ENCODE results near the gene TSPAN16.

TSPAN16 gene

DNA sequence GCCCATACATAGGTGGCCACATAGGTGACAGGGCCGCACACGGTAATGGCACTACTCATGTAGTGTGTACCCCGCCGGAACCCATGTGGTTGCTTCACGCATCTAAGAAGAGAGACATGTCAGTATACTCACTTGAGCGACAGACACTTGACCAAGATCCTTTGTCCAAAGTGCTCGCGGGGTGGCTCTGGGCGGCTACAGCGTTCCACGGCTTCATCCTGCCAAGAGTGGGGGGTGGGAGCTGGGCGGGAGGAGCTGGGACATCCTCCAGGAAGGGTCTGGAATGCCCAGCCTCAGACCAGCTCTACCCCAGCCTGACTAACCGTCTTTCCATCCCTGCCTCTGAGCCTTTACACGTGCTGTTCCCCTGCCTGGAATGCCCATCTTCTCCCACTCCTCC, 48.0 kb upstream of the TSPAN16 start:
- Histone ChIP-seq H3K4me1 (ENCODE audit: control insufficient read depth, insufficient read depth, low read length) (no peaks in the 10 kb centered on the region), H3K9me3 (ENCODE audit: control insufficient read depth, insufficient read depth, low read depth, low read length) (no peaks in the 10 kb centered on the region), H3K27ac (ENCODE audit: extremely low read depth, low read depth, low read length) (no peak overlapping the region), H3K4me3 (ENCODE audit: low read depth, low read length) (no peak overlapping the region), H3K36me3 (ENCODE audit: control insufficient read depth in 2 of 2, insufficient read depth in 1 of 2, low read length in 2 of 2) (peaks cover 0 to 32% of the 10 kb centered on the region in 2 experiments; a peak in 2 of 3 replicates)
- TF ChIP-seq REPIN1 (tag by site-specific recombination; IDR thresholded peaks at IDR 0.05; ENCODE audit: low read depth) (no peak), ZNF610 (tag by site-specific recombination; IDR thresholded peaks at IDR 0.05; ENCODE audit: borderline replicate concordance) (no peak), ZNF785 (tag by site-specific recombination; IDR thresholded peaks at IDR 0.05) (no peak), ZFP37 (tag by site-specific recombination; IDR thresholded peaks at IDR 0.05) (no peak)
- ChIA-PET CTCF (interaction anchor here (0.7 kb wide), 1 partner anchor 143 kb away, joined by 5 read pairs; no protein-coding TSS in a partner anchor), POLR2A (no interaction called here)

- Histone ChIP-seq H3K4me3 (ENCODE audit: low read depth, low read length) (no peak overlapping the region), H3K9me3 (ENCODE audit: control insufficient read depth, insufficient read depth, low read depth, low read length) (no peaks in the 10 kb centered on the region), H3K27ac (ENCODE audit: extremely low read depth, low read depth, low read length) (no peak overlapping the region), H3K36me3 (ENCODE audit: control insufficient read depth in 2 of 2, insufficient read depth in 1 of 2, low read length in 2 of 2) (peaks cover 0 to 32% of the 10 kb centered on the region in 2 experiments; a peak in 2 of 3 replicates), H3K4me1 (ENCODE audit: control insufficient read depth, insufficient read depth, low read length) (no peaks in the 10 kb centered on the region)
- ChIA-PET CTCF (no interaction called here), POLR2A (no interaction called here)
- TF ChIP-seq SALL2 (tag by site-specific recombination; IDR thresholded peaks at IDR 0.05; ENCODE audit: borderline replicate concordance) = no peak
- no peak for TF ChIP-seq INSM2 (tag by site-specific recombination; IDR thresholded peaks at IDR 0.05)
- TF ChIP-seq, protein P1, sequence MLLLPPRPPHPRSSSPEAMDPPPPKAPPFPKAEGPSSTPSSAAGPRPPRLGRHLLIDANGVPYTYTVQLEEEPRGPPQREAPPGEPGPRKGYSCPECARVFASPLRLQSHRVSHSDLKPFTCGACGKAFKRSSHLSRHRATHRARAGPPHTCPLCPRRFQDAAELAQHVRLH (tag by site-specific recombination; IDR thresholded peaks at IDR 0.05) = no peak
- no peak for TF ChIP-seq ZNF398 (tag by site-specific recombination; IDR thresholded peaks at IDR 0.05)
- TF ChIP-seq ZNF664 (tag by site-specific recombination; IDR thresholded peaks at IDR 0.05) = no peak
- 0 out of 2 replicates have a peak, but pooled peaks have one; percentile 32 for TF ChIP-seq ZNF792 (tag by site-specific recombination; IDR thresholded peaks at IDR 0.05)
Measured at GRCh38 chr19:11248852-11249251, 47.1 kb upstream of the TSPAN16 start.

GRCh38 chr19:11251217-11251616, 44.7 kb upstream of the TSPAN16 start:
- Histone ChIP-seq H3K9me3 (ENCODE audit: control insufficient read depth, insufficient read depth, low read depth, low read length) (no peaks in the 10 kb centered on the region), H3K4me3 (ENCODE audit: low read depth, low read length) (no peak overlapping the region), H3K36me3 (ENCODE audit: control insufficient read depth in 2 of 2, insufficient read depth in 1 of 2, low read length in 2 of 2) (peaks cover 0 to 32% of the 10 kb centered on the region in 2 experiments; a peak in 2 of 3 replicates), H3K27ac (ENCODE audit: extremely low read depth, low read depth, low read length) (no peak overlapping the region), H3K4me1 (ENCODE audit: control insufficient read depth, insufficient read depth, low read length) (no peaks in the 10 kb centered on the region)
- TF ChIP-seq ZFP41 (tag by site-specific recombination; IDR thresholded peaks at IDR 0.05; ENCODE audit: borderline replicate concordance) = no peak
- TF ChIP-seq HIC1 (tag by site-specific recombination; IDR thresholded peaks at IDR 0.05) = no peak
- no peak for TF ChIP-seq GFI1B (tag by site-specific recombination; IDR thresholded peaks at IDR 0.05)
- TF ChIP-seq ZNF18 (tag by site-specific recombination; IDR thresholded peaks at IDR 0.05) = no peak
- TF ChIP-seq, protein P2, sequence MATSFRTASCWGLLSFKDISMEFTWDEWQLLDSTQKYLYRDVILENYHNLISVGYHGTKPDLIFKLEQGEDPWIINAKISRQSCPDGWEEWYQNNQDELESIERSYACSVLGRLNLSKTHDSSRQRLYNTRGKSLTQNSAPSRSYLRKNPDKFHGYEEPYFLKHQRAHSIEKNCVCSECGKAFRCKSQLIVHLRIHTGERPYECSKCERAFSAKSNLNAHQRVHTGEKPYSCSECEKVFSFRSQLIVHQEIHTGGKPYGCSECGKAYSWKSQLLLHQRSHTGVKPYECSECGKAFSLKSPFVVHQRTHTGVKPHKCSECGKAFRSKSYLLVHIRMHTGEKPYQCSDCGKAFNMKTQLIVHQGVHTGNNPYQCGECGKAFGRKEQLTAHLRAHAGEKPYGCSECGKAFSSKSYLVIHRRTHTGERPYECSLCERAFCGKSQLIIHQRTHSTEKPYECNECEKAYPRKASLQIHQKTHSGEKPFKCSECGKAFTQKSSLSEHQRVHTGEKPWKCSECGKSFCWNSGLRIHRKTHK (tag by site-specific recombination; IDR thresholded peaks at IDR 0.05) = no peak
- TF ChIP-seq, protein P3, sequence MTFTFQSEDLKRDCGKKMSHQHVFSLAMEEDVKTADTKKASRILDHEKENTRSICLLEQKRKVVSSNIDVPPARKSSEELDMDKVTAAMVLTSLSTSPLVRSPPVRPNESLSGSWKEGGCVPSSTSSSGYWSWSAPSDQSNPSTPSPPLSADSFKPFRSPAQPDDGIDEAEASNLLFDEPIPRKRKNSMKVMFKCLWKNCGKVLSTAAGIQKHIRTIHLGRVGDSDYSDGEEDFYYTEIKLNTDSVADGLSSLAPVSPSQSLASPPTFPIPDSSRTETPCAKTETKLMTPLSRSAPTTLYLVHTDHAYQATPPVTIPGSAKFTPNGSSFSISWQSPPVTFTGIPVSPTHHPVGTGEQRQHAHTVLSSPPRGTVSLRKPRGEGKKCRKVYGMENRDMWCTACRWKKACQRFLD (tag by site-specific recombination; IDR thresholded peaks at IDR 0.05) = no peak
- no peak for TF ChIP-seq MEIS1 (CRISPR knock-in tag; IDR thresholded peaks at IDR 0.05; ENCODE audit: borderline replicate concordance)
- TF ChIP-seq, protein P4, sequence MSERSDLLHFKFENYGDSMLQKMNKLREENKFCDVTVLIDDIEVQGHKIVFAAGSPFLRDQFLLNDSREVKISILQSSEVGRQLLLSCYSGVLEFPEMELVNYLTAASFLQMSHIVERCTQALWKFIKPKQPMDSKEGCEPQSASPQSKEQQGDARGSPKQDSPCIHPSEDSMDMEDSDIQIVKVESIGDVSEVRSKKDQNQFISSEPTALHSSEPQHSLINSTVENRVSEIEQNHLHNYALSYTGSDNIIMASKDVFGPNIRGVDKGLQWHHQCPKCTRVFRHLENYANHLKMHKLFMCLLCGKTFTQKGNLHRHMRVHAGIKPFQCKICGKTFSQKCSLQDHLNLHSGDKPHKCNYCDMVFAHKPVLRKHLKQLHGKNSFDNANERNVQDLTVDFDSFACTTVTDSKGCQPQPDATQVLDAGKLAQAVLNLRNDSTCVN (tag by site-specific recombination; optimal IDR thresholded peaks at IDR 0.05) = no peak
- no peak for TF ChIP-seq ZNF785 (tag by site-specific recombination; IDR thresholded peaks at IDR 0.05)
- TF ChIP-seq MYNN (tag by site-specific recombination; IDR thresholded peaks at IDR 0.05; ENCODE audit: borderline replicate concordance) = no peak
- ChIA-PET POLR2A (interaction anchor here (0.5 kb wide), 1 partner anchor 414 kb away, joined by 11 read pairs; no protein-coding TSS in a partner anchor), CTCF (interaction anchor here (0.7 to 1.5 kb wide), 3 partner anchors 8 to 155 kb away, joined by 3 to 6 read pairs (median 3); no protein-coding TSS in a partner anchor)
